GM18507 (cell line): Measurements from ENCODE around the gene SMPDL3A.

Source experiments
- DNase-seq: peaks from one replicate; pipeline ENCODE4 v3.0.0; 2011; ENCODE audit warnings: low read depth; ENCODE audit not compliant: insufficient read length; ENCODE audit errors: extremely low spot score
- FAIRE-seq: peaks from 2 replicates; lab custom pipeline; 2011; peaks lifted over from hg19 to GRCh38; lab: Jason Lieb, UNC

The SMPDL3A gene

GRCh38 chr6:122799916-122800686 lies 11.0 kb downstream of the SMPDL3A start:
- DNase-seq: no peak
- no peak for FAIRE-seq

- FAIRE-seq: no peak
Measured at GRCh38 chr6:122800906-122801305, 11.8 kb downstream of the SMPDL3A start.

GRCh38 chr6:122801397-122801796 lies 12.3 kb downstream of the SMPDL3A start:
- no peak for DNase-seq
- no peak for FAIRE-seq

More at GRCh38 chr6:122800906-122801305, 11.8 kb downstream of the SMPDL3A start:
- no peak for DNase-seq

GRCh38 chr6:122803171-122803661 lies 14.2 kb downstream of the SMPDL3A start:
- FAIRE-seq: no peak

GRCh38 chr6:122804962-122805485 lies 16.0 kb downstream of the SMPDL3A start:
- no peak for DNase-seq
- no peak for FAIRE-seq

More at GRCh38 chr6:122803171-122803661, 14.2 kb downstream of the SMPDL3A start:
- DNase-seq: no peak

GRCh38 chr6:122806291-122806690 lies 17.2 kb downstream of the SMPDL3A start:
- no peak for DNase-seq
- FAIRE-seq: no peak

GRCh38 chr6:122808121-122808885 lies 19.2 kb downstream of the SMPDL3A start:
- FAIRE-seq: no peak
- no peak for DNase-seq

- DNase-seq (no peak), FAIRE-seq (no peak)
Measured at GRCh38 chr6:122809001-122809400, 19.9 kb downstream of the SMPDL3A start.

- DNase-seq (no peak), FAIRE-seq (no peak)
Measured at GRCh38 chr6:122809691-122810090, 20.6 kb downstream of the SMPDL3A start.

- no peak for FAIRE-seq
- no peak for DNase-seq
Measured at GRCh38 chr6:122810189-122810588, 21.1 kb downstream of the SMPDL3A start.

- DNase-seq: no peak
Measured at GRCh38 chr6:122817358-122817757, 28.3 kb downstream of the SMPDL3A start.

GRCh38 chr6:122817766-122818165 lies 28.7 kb downstream of the SMPDL3A start:
- no peak for DNase-seq
- no peak for FAIRE-seq

More at GRCh38 chr6:122817358-122817757, 28.3 kb downstream of the SMPDL3A start:
- no peak for FAIRE-seq

- DNase-seq: no peak
- no peak for FAIRE-seq
Measured at GRCh38 chr6:122818866-122819265, 29.8 kb downstream of the SMPDL3A start.

- DNase-seq: no peak
- no peak for FAIRE-seq
Measured at GRCh38 chr6:122821095-122821494, 32.0 kb downstream of the SMPDL3A start.

GRCh38 chr6:122825163-122825562 lies 36.1 kb downstream of the SMPDL3A start:
- FAIRE-seq (no peak), DNase-seq (no peak)

GRCh38 chr6:122829456-122829855 lies 40.4 kb downstream of the SMPDL3A start:
- DNase-seq (no peak), FAIRE-seq (no peak)

GRCh38 chr6:122831511-122831910 lies 42.5 kb downstream of the SMPDL3A start:
- no peak for FAIRE-seq
- DNase-seq: no peak

- FAIRE-seq (no peak), DNase-seq (no peak)
Measured at GRCh38 chr6:122832459-122832858, 43.4 kb downstream of the SMPDL3A start.

GRCh38 chr6:122833021-122833491 lies 44.0 kb downstream of the SMPDL3A start:
- DNase-seq (no peak), FAIRE-seq (no peak)
